ENCODE data around the gene TAF1L.
"Not testable (repeated sequence)": the region's sequence is repeated elsewhere in the genome, so short reads cannot be mapped to it uniquely, and the experiment has no call there.

The TAF1L gene

DNA sequence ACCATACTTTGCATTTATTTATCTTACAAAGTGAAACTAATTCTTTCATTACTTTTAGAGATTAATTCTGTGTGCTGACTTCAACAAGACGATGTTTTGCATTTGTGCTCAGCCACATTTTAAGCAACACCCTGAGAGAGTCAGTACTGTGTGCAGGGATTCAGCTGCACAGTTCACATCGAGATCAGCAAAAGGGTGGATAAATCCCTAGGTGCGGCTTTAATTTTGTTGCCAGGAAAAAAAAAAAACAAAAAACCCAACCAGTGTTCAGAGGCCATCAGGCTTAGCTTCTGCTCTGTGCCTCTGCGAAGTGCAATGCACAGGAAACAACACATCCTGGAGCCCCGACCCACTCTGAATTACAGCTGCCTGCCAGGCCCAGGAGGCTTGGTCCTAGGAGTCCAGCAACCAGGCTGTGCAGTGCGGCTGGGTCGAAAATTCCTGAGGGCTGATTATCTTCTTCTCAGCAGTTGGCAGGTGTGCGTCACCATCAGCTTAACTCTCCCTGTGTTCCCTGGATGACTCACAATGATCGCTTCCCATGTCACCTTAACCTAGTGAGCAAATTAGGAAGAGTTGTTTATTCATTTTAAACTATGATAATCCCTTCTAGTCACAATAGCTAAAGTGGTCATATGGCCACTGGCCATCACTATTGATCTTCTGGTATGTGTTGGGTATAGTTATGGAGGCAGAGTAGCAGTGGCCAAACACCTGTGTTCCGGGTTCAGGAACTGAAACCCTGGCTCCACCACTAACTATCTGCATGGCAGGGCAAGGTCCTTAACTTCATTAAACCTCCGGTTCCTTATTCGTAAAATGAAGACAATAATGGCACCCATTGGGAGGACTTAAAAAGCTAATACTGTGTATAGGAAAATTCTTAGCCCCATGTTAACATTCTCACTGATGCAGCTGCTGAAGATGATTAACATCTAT is 31.3 kb downstream of the TAF1L start:
- no peak overlapping the region for H3K27ac Mint-ChIP-seq
- DNase-seq (ENCODE audit: low spot score in 2 of 2) (no peak), ATAC-seq (no peak)
- H3K36me3 Mint-ChIP-seq = no peaks in the 10 kb centered on the region
- H3K4me3 Mint-ChIP-seq = no peak overlapping the region
- H3K9me3 Mint-ChIP-seq = no peaks in the 10 kb centered on the region
- no peaks in the 10 kb centered on the region for H3K4me1 Mint-ChIP-seq

DNA sequence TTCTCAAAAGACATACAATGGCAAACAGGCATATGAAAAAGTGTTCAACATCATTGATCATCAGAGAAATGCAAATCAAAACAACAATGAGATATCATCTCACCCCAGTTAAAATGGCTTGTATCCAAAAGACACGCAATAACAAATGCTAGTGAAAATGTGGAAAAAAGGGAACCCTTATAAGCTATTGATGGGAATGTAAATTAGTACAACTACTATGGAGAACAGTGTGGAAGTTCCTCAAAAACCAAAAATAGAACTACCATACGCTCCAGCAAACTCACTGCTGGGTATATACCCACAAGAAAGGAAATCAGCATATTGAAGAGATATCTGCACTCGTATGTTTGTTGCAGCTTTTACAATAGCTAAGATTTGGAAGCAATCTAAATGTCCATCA is 36.4 kb downstream of the TAF1L start:
- not testable (repeated sequence) for H3K4me1 Mint-ChIP-seq; H3K9me3 Mint-ChIP-seq; H3K4me3 Mint-ChIP-seq; DNase-seq (ENCODE audit: low spot score in 2 of 2); ATAC-seq; H3K36me3 Mint-ChIP-seq; H3K27ac Mint-ChIP-seq

DNA sequence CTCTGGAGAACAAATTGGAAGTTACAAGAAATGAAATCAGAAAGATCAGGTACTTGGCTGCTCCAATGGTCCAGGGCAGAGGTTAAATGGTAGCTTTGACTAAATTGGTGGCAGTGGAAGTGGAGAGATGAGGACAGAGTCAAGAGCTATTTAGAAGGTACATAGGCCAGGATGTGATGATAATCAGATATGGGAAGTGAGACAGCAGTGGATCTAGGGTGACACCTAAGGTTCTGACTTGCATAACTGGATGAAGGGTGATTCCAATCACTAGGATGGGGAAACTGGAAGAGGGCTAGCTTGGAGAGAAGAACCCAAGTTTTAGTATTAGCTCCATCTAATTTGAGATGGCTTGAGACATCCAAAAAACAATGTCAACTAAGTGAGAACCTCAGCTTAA is 38.5 kb downstream of the TAF1L start:
- no peak for ATAC-seq
- no peak overlapping the region for H3K4me3 Mint-ChIP-seq
- no peaks in the 10 kb centered on the region for H3K36me3 Mint-ChIP-seq
- no peak for DNase-seq (ENCODE audit: low spot score in 2 of 2)
- H3K9me3 Mint-ChIP-seq = no peaks in the 10 kb centered on the region
- H3K27ac Mint-ChIP-seq = no peak overlapping the region
- H3K4me1 Mint-ChIP-seq = no peaks in the 10 kb centered on the region

- no peak overlapping the region for H3K4me3 Mint-ChIP-seq
- no peak for ATAC-seq
- no peaks in the 10 kb centered on the region for H3K36me3 Mint-ChIP-seq
Measured at GRCh38 chr9:32596096-32596865, 39.2 kb downstream of the TAF1L start.

DNA sequence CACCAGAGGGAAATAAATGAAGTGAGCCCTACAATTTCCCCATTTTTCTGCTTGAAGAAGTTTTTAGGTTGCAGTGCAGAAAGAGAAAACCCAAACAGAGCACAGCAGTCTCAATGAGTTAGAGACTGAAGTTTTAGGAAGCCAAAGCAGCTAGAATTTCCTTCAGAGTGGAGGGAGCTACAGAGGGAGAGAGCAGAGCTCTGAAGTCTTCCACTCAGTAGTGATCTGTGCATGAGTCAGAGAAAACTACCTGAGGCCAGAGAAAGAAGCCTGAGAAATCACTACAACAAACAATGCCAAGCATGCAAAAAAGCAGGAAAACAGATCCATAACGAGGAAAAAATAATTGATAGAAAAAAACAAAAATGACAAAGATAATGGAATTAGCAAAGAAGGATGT is 44.6 kb downstream of the TAF1L start:
- H3K36me3 Mint-ChIP-seq = no peaks in the 10 kb centered on the region
- H3K4me1 Mint-ChIP-seq = no peaks in the 10 kb centered on the region
- no peaks in the 10 kb centered on the region for H3K9me3 Mint-ChIP-seq
- ATAC-seq (no peak), DNase-seq (ENCODE audit: low spot score in 2 of 2) (no peak)
- H3K27ac Mint-ChIP-seq = no peak overlapping the region
- no peak overlapping the region for H3K4me3 Mint-ChIP-seq

More at GRCh38 chr9:32596096-32596865, 39.2 kb downstream of the TAF1L start:
- no peak overlapping the region for H3K27ac Mint-ChIP-seq
- no peaks in the 10 kb centered on the region for H3K4me1 Mint-ChIP-seq
- H3K9me3 Mint-ChIP-seq = no peaks in the 10 kb centered on the region
- DNase-seq (ENCODE audit: low spot score in 2 of 2) = no peak

DNA sequence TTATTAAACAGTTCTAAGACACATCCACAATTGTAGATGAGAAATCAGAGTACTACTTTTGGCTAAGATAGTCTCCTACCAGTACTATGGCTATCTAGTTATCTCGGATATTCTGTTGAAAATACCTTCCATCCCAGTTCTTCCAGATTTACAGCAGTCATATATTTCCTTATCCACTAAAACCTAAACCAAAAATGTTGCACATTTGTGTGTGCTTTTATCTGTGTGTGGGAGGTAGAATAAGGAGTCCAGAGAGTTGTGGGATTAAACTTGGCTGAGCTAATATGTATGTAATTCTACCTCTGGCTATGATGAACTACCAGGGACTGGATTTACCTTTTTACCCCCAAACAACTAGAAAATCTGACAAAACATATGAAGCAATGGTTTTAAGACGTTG is 45.0 kb downstream of the TAF1L start:
- H3K36me3 Mint-ChIP-seq = no peaks in the 10 kb centered on the region
- H3K4me1 Mint-ChIP-seq = no peaks in the 10 kb centered on the region
- H3K27ac Mint-ChIP-seq = no peak overlapping the region
- H3K9me3 Mint-ChIP-seq = no peaks in the 10 kb centered on the region
- no peak overlapping the region for H3K4me3 Mint-ChIP-seq
- DNase-seq (ENCODE audit: low spot score in 2 of 2) = no peak
- no peak for ATAC-seq

GRCh38 chr9:32589083-32589723 is 46.3 kb downstream of the TAF1L start:
- no peaks in the 10 kb centered on the region for H3K36me3 Mint-ChIP-seq
- H3K9me3 Mint-ChIP-seq = no peaks in the 10 kb centered on the region
- H3K4me3 Mint-ChIP-seq = no peak overlapping the region
- H3K27ac Mint-ChIP-seq = no peak overlapping the region
- ATAC-seq = no peak
- no peak for DNase-seq (ENCODE audit: low spot score in 2 of 2)
- no peaks in the 10 kb centered on the region for H3K4me1 Mint-ChIP-seq

DNA sequence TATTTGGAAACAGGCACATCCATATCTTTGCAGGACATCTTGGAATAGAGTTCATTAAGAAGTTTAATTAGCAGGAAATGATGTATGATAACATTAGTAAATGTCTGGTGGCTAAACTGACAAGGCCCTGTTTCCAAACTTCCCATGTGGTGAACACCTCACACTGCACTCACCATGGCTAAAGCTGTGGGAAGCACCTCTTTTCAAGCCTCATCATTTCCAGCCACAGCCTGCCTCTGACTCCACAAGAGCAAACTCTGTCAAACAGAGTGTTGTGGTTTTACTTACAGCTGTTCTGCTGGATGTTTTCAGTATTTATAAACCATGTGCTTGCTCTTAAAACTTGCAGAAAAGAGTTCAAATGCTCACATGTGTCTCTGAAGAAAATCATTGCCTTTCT is 47.6 kb downstream of the TAF1L start:
- DNase-seq (ENCODE audit: low spot score in 2 of 2) (no peak), ATAC-seq (peak; percentile 89)
- H3K4me1 Mint-ChIP-seq = no peaks in the 10 kb centered on the region
- H3K27ac Mint-ChIP-seq = no peak overlapping the region
- no peaks in the 10 kb centered on the region for H3K9me3 Mint-ChIP-seq
- no peaks in the 10 kb centered on the region for H3K36me3 Mint-ChIP-seq
- no peak overlapping the region for H3K4me3 Mint-ChIP-seq

DNA sequence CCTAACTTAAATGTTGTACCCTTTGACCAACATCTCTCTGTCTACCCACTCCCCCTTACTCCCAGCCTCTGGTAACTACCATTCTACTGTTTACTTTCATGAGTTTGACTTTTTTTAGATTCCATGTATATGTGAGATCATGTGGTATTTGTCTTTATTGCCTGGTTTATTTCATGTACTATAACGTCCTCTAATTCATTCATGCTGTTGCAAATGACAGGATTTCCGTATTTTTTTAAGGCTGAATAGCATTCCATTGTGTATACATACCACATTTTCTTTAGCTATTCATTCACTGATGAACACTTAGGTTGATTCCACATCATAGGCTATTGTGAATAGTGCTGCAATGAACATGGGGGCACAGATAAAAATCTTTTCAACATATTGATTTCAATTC is 50.7 kb downstream of the TAF1L start:
- no peaks in the 10 kb centered on the region for H3K4me1 Mint-ChIP-seq
- DNase-seq (ENCODE audit: low spot score in 2 of 2) (no peak), ATAC-seq (no peak)
- H3K27ac Mint-ChIP-seq = no peak overlapping the region
- H3K4me3 Mint-ChIP-seq = no peak overlapping the region
- H3K9me3 Mint-ChIP-seq = no peaks in the 10 kb centered on the region
- H3K36me3 Mint-ChIP-seq = no peaks in the 10 kb centered on the region

DNA sequence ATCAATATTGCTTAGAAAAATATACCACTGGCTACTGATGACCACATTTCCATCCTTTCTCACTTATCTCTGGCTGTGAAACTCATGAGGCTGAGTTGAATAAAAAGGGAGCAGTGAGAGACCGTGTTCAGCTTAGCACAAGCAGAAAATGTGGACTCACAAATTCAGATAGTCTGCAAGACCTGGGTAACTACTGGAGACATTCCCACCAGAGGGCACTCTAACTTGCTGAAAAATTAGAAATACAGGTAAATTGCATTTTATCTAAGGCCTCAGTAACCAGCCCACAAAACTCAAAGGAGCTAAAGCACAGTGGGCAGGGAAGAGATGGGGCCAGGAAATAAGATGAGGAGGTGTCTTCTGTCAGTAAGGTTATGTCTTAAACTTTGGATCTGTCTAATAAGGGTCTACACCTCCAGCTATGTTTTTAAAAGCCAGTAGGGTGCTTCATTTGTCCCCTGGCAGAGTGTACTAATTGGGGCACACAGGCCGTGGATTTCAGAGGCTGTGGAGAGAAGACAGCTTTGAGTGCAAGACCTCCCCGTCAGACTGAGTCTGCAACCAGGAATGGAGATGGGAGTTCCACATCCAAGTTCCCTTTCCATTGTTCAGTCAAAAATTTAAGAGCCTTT is 53.8 kb downstream of the TAF1L start:
- no peaks in the 10 kb centered on the region for H3K36me3 Mint-ChIP-seq
- peak; percentile 64 for ATAC-seq
- no peak overlapping the region for H3K27ac Mint-ChIP-seq
- no peak for DNase-seq (ENCODE audit: low spot score in 2 of 2)
- H3K4me3 Mint-ChIP-seq = no peak overlapping the region
- no peaks in the 10 kb centered on the region for H3K4me1 Mint-ChIP-seq
- H3K9me3 Mint-ChIP-seq = no peaks in the 10 kb centered on the region

DNA sequence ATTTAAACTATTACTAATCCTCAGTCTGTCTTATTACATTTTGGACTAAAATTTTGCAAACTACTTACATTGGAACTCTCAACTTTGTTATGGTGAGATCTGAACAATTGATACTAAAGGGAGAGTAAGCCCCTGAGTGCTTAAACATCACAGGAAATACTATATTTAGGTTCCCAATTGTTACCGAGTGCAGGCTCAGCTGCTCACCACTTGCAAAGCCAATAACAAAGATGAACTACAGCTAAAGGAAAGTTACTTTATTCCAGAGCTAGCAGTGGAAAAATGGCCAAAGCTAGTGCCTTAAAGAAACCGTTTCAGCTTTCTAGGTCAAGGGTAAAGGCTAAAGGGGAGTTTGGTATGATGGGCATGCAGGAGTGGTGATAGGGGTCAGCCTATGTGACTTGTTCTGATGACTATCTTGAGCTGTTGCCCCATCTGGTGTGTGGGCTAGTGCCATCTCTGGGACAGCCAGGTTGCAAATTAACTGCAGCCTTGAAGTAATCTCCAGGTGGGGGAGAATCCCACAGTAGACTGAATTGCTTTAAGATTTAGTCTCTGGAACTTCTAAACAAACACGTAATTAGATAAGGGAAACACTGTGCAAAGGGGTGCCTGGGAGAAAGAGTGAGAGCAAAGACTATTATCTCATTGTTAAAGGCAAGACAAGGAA is 54.7 kb downstream of the TAF1L start:
- Mint-ChIP-seq H3K4me3 (no peak overlapping the region), H3K9me3 (no peaks in the 10 kb centered on the region), H3K36me3 (no peaks in the 10 kb centered on the region), H3K27ac (peak overlapping the region; percentile 5), H3K4me1 (no peaks in the 10 kb centered on the region)
- DNase-seq (ENCODE audit: low spot score in 2 of 2) = no peak
- ATAC-seq = no peak

- H3K27ac Mint-ChIP-seq = no peak overlapping the region
Measured at GRCh38 chr9:32579706-32580331, 55.6 kb downstream of the TAF1L start.

More at GRCh38 chr9:32579706-32580331, 55.6 kb downstream of the TAF1L start:
- Mint-ChIP-seq H3K9me3 (no peaks in the 10 kb centered on the region), H3K36me3 (no peaks in the 10 kb centered on the region), H3K4me3 (no peak overlapping the region), H3K4me1 (no peaks in the 10 kb centered on the region)
- ATAC-seq = peak; percentile 51
- DNase-seq (ENCODE audit: low spot score in 2 of 2) = peak; percentile 68 to 85

All from stimulated activated effector memory CD8-positive, alpha-beta T cell treated with anti-CD3 and anti-CD28 coated beads, Interleukin-12 subunit alpha, Interleukin-12 subunit beta, amount 100 ng/mL, for 72 hours (primary cell).